Cardiac fibroblast (primary cell): ENCODE data around the gene CCDC182.

Experiments used
- DNase-seq, 2 donors: peaks; one replicate each; pipeline versions ENCODE4 v3.0.0 to v3.0.0-alpha.2; 2010; ENCODE audit warnings: low read depth in 2 of 2
- H3K4me3 ChIP-seq, 2 donors: replicated peaks in 1 of 2; 1 replicate in 1 of 2; 2 replicates in 1 of 2; pipeline ENCODE4 v1.5.1; 2011; ENCODE audit warnings: low read depth in 2 of 2, low read length in 2 of 2, mild to moderate bottlenecking in 2 of 2, moderate library complexity in 1 of 2
- CTCF ChIP-seq: IDR thresholded peaks from one replicate; pipeline ENCODE4 v1.5.1; 2011; ENCODE audit warnings: low read depth, mild to moderate bottlenecking, low read length, inconsistent platforms

The CCDC182 gene

GRCh38 chr17:57761887-57762286 is 16.8 kb upstream of the CCDC182 start:
- DNase-seq, result no peak
- H3K4me3 ChIP-seq, result no peak overlapping the region
- TF ChIP-seq CTCF, result no peak

DNA sequence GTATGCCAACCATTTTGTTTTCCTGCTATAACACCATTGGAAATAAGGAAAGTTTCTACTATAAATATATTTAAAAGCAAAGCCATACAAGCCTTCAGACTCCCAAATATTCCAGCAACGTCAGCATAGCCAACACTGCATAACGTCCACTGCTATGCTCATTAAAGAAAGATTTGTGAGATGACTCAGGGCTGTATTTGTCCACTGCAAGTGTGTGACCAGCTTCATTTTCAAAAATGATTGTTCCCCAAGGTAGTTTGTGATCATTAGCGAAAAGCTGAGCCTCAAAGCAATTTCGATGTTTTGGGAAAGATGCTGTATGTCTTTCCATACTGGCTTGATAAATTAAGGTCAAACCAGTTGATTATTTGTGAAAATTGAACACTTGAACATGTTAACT is 14.9 kb upstream of the CCDC182 start:
- no peak overlapping the region for H3K4me3 ChIP-seq
- DNase-seq, result no peak
- no peak for TF ChIP-seq CTCF

DNA sequence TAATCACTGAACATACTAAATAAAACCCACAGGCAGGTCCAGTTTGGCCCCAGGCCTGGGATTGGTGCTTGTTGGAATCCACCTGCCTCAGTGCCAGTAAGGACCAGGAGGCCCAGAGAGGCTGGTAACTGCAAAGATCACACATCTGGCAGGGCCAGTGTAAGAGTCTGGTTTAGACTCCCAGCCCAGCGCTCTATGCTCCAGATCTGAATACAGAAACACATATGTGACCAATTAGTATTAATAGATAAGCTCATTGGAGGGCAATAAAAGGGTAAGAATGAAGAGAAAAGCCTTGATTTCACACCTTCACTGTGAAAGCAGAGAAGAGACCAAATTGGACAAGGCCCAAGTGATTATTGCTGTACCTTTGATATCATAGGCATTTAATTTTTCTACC is 13.6 kb upstream of the CCDC182 start:
- TF ChIP-seq CTCF, result no peak
- H3K4me3 ChIP-seq, result no peak overlapping the region
- DNase-seq, result no peak

- no peak overlapping the region for H3K4me3 ChIP-seq
- DNase-seq, result no peak
- no peak for TF ChIP-seq CTCF
Measured at GRCh38 chr17:57757735-57758134, 12.6 kb upstream of the CCDC182 start.

DNA sequence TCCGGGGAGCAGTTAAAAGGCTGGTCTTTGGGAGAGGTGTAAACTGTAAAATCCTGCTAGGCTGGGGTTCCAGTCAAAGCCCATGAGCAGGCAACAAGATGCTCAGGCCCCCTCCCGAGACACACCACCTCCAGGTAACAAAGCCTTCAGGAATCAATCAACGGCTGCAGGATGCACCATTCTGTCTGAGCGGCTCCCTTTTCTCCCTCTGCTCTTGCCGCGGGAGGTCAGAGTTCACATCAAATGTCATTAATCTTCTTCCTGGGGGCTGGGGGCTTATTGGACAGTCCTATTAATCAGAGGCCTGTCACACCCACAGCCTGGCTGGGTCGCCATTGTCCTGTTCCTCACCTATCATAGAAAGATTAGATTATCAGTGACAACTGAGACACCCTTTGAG is 11.9 kb upstream of the CCDC182 start:
- no peak for TF ChIP-seq CTCF
- DNase-seq, result no peak
- no peak overlapping the region for H3K4me3 ChIP-seq

DNA sequence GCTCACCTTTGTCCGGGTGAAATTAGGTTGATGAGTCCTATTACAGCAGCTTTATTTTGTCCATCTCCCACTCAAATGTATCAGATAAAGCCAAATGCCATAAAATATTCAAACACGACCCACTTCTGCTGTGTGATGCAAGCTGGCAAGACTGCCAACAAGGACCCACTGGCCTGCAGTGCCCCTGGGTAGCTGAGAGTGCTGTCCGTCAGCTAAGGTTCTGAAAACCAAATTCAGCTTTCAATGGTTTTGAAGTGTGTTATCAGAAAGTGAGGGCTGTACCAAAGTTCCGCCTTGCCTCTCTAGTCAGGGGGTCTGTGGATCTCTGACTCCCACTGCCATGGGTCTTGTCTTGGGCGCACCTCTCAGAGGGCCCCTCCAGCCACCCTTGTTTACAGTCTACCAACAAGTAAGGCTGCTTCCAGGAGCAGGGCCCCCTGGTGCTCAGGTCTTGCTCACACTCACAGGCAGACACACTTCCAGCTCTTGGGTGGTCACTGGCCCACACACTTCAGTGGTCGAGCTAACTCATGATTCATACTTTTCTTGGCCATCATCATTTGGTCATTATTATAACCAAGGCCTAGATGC is 10.5 kb upstream of the CCDC182 start:
- no peak overlapping the region for H3K4me3 ChIP-seq
- no peak for DNase-seq
- TF ChIP-seq CTCF, result no peak
